Neural cell (in vitro differentiated cells): ENCODE measurements around the gene GLRX2. TPM values are rescaled to one million over a fixed set of nuclear protein-coding genes. Genes with fewer than 3 reads are reported as not detected.

Experiments
- H2AFZ ChIP-seq: fragments of 200-600, 300-800 bp; sonication (generic), shearing (Covaris generic); 2 replicates; pipeline ENCODE4 v1.6.0; 2014; ENCODE audit warnings: low read depth, mild to moderate bottlenecking, antibody characterized with exemption, low read length, moderate library complexity
- H3F3A ChIP-seq: fragments of 200-600 bp; shearing (Covaris generic); 2 replicates; pipeline ENCODE4 v1.6.1; 2016; ENCODE audit warnings: mild to moderate bottlenecking, moderate library complexity, mixed read lengths, antibody characterized with exemption, low read length; ENCODE audit not compliant: insufficient read depth, poor library complexity, severe bottlenecking
- H3K27ac ChIP-seq: fragments of 200-600, 300-800 bp; sonication (generic), shearing (Covaris generic); 2 replicates; pipeline ENCODE4 v1.5.1; 2014; ENCODE audit warnings: mild to moderate bottlenecking, low read length, moderate library complexity
- H3K27me3 ChIP-seq: fragments of 300-800, 200-600 bp; sonication (generic), shearing (Covaris generic); 2 replicates; pipeline ENCODE4 v1.6.0; 2014; ENCODE audit warnings: mild to moderate bottlenecking, low read depth, low read length, moderate library complexity; ENCODE audit not compliant: insufficient read depth
- H3K36me3 ChIP-seq: fragments of 300-800, 200-600 bp; sonication (generic), shearing (Covaris generic); 2 replicates; pipeline ENCODE4 v1.5.1; 2014; ENCODE audit warnings: mild to moderate bottlenecking, antibody characterized with exemption, low read length, moderate library complexity; ENCODE audit not compliant: insufficient read depth
- H3K4me2 ChIP-seq: fragments of 300-800, 200-600 bp; sonication (generic), shearing (Covaris generic); 2 replicates; pipeline ENCODE4 v1.6.0; 2014; ENCODE audit warnings: mild to moderate bottlenecking, low read length
- H3K4me3 ChIP-seq: fragments of 300-800, 200-600 bp; sonication (generic), shearing (Covaris generic); 2 replicates; pipeline ENCODE4 v1.5.1; 2014; ENCODE audit warnings: mild to moderate bottlenecking, low read length, moderate library complexity
- H3K79me2 ChIP-seq: fragments of 200-600 bp; shearing (Covaris generic); replicated peaks from 2 replicates; pipeline ENCODE4 v1.6.0; 2014; ENCODE audit warnings: mild to moderate bottlenecking, low read length, moderate library complexity; ENCODE audit not compliant: insufficient read depth
- H3K9ac ChIP-seq: fragments of 300-800, 200-600 bp; sonication (generic), shearing (Covaris generic); 2 replicates; pipeline ENCODE4 v1.6.1; 2016; ENCODE audit warnings: mild to moderate bottlenecking, low read length, mixed read lengths
- H3K9me2 ChIP-seq: fragments of 200-600 bp; shearing (Covaris generic); 2 replicates; pipeline ENCODE4 v1.6.1; 2016; ENCODE audit warnings: mild to moderate bottlenecking, low read length, mixed read lengths; ENCODE audit not compliant: insufficient read depth
- H3K9me3 ChIP-seq: fragments of 200-600, 300-800 bp; sonication (generic), shearing (Covaris generic); 2 replicates; pipeline ENCODE4 v1.6.1; 2016; ENCODE audit warnings: mild to moderate bottlenecking, mixed run types, low read length, moderate library complexity, mixed read lengths
- H4K20me1 ChIP-seq: fragments of 200-600 bp; shearing (Covaris generic); 2 replicates; pipeline ENCODE4 v1.6.1; 2016; ENCODE audit warnings: mild to moderate bottlenecking, mixed run types; ENCODE audit not compliant: insufficient read depth
- CTCF ChIP-seq: fragments of 450-650 bp; IDR thresholded peaks from 2 replicates; pipeline ENCODE4 v1.5.1; 2014; ENCODE audit warnings: antibody characterized with exemption, mild to moderate bottlenecking, moderate library complexity; ENCODE audit not compliant: poor library complexity, severe bottlenecking
- EP300 ChIP-seq: fragments of 450-650 bp; conservative IDR thresholded peaks from 2 replicates; pipeline ENCODE4 v1.6.1; 2014; ENCODE audit warnings: antibody characterized with exemption, mild to moderate bottlenecking, moderate library complexity; ENCODE audit not compliant: poor library complexity, severe bottlenecking
- EZH2 ChIP-seq: fragments of 200-600, 300-800 bp; shearing (Covaris generic), sonication (generic); IDR thresholded peaks from 2 replicates; pipeline ENCODE4 v1.6.1; 2014; ENCODE audit warnings: antibody characterized with exemption, low read length, borderline replicate concordance, mild to moderate bottlenecking; ENCODE audit not compliant: insufficient read depth, poor library complexity, severe bottlenecking
- MXI1 ChIP-seq: fragments of 450-650 bp; conservative IDR thresholded peaks from 2 replicates; pipeline ENCODE4 v1.6.1; 2014; ENCODE audit warnings: antibody characterized with exemption, mild to moderate bottlenecking; ENCODE audit not compliant: poor library complexity, severe bottlenecking
- POLR2AphosphoS5 ChIP-seq: IDR thresholded peaks from 2 replicates; pipeline ENCODE4 v1.6.1; 2012
- RAD21 ChIP-seq: fragments of 450-650 bp; conservative IDR thresholded peaks from 2 replicates; pipeline ENCODE4 v1.6.1; 2014; ENCODE audit warnings: antibody characterized with exemption, mild to moderate bottlenecking, moderate library complexity
- REST ChIP-seq: IDR thresholded peaks from 2 replicates; pipeline ENCODE4 v1.6.1; 2012; ENCODE audit warnings: borderline replicate concordance
- SMC3 ChIP-seq: fragments of 450-650 bp; conservative IDR thresholded peaks from 2 replicates; pipeline ENCODE4 v1.6.1; 2014; ENCODE audit warnings: antibody characterized with exemption, mild to moderate bottlenecking, moderate library complexity; ENCODE audit not compliant: poor library complexity
- TAF1 ChIP-seq: IDR thresholded peaks from 2 replicates; pipeline ENCODE4 v1.6.1; 2012; ENCODE audit warnings: low read depth
- polyA plus RNA-seq: library from polyadenylated mRNA; depleted of rRNA; stranded (reverse); fragments of >200 nt; gene quantifications from 2 replicates; pipeline ENCODE4 v1.2.3, GENCODE V29; 2014

GLRX2 gene
- polyA plus RNA-seq, 1 donor from 2014 or later = 6.6 TPM

GRCh38 chr1:193131266-193131860, 26.1 kb upstream of the GLRX2 start:
- Histone ChIP-seq H2AFZ (no peak overlapping the region), H3K9me3 (no peaks in the 10 kb centered on the region), H3K79me2 (peaks cover 4% of the 10 kb centered on the region), H3F3A (no peaks in the 10 kb centered on the region), H3K4me3 (no peak overlapping the region), H3K27ac (no peak overlapping the region), H4K20me1 (no peaks in the 10 kb centered on the region), H3K36me3 (peaks cover 4% of the 10 kb centered on the region), H3K9me2 (no peaks in the 10 kb centered on the region), H3K27me3 (no peaks in the 10 kb centered on the region), H3K4me2 (no peak overlapping the region), H3K9ac (no peak overlapping the region)
- no peak for TF ChIP-seq SMC3
- no peak for TF ChIP-seq EZH2
- no peak for TF ChIP-seq EP300
- no peak for TF ChIP-seq MXI1
- no peak for TF ChIP-seq RAD21
- no peak for TF ChIP-seq REST
- TF ChIP-seq CTCF = no peak
- no peak for TF ChIP-seq POLR2AphosphoS5

GRCh38 chr1:193125369-193125768, 20.2 kb upstream of the GLRX2 start:
- TF ChIP-seq EP300 (no peak), TAF1 (no peak), SMC3 (no peak), RAD21 (no peak), POLR2AphosphoS5 (no peak), MXI1 (no peak)
- Histone ChIP-seq H3K36me3 (peaks cover under 1% of the 10 kb centered on the region), H4K20me1 (no peaks in the 10 kb centered on the region), H3K27me3 (no peaks in the 10 kb centered on the region), H3K4me2 (no peak overlapping the region), H3K4me3 (no peak overlapping the region), H2AFZ (no peak overlapping the region), H3F3A (no peaks in the 10 kb centered on the region), H3K9me2 (no peaks in the 10 kb centered on the region), H3K27ac (no peak overlapping the region), H3K79me2 (peaks cover 42% of the 10 kb centered on the region), H3K9ac (no peak overlapping the region), H3K9me3 (no peaks in the 10 kb centered on the region)
